ENCODE data around the gene CCNA1. TPM values are rescaled to one million over a fixed set of nuclear protein-coding genes. Genes with fewer than 3 reads are reported as not detected.

CCNA1 gene
- total RNA-seq, 1 donor = 0.81 TPM

DNA sequence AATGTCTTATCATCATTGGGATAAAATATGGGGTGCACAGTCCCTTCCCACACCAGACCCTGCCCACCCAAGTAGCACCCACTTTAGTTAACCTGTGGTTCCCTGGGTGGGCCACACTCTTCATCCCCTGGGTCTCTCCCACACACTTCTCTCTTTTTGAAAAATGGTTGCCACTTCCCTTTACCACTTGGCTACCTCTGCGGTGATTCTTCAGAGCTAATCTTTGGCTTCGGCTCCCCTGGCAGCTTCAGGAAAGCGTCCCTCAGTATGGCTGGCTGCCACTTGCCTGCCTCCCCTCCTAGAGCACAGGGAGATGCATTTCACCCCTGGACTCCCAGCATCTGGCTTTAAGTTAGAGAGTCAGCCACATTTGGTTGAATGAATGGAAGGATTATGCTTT, 18.2 kb downstream of the CCNA1 start:
- peak in 1 of 3 donors; percentile 45 for DNase-seq (ENCODE audit: low read depth in 2 of 3, low spot score in 2 of 3)

DNA sequence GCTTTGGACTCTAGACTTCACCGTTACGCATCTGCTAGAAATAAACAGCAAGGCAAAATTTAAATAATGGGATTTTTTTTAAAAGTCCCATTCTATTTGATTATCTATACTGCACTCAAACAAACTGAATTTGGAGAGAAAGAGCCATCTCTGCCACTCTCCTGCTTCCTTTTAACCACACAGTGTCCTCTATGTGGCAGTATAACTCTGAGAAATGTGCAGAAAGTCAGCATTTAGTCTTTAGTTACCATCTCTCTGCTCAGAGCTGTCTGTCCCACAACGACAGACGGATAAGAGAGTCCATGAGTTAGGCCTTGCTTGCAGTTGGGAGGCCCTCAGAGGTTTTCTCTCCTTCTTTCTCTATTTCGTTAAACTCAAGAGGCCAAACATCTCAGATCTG, 21.2 kb downstream of the CCNA1 start:
- DNase-seq (ENCODE audit: low read depth in 2 of 3, low spot score in 2 of 3) = peak in 2 of 3 donors; percentile 9 to 49

DNA sequence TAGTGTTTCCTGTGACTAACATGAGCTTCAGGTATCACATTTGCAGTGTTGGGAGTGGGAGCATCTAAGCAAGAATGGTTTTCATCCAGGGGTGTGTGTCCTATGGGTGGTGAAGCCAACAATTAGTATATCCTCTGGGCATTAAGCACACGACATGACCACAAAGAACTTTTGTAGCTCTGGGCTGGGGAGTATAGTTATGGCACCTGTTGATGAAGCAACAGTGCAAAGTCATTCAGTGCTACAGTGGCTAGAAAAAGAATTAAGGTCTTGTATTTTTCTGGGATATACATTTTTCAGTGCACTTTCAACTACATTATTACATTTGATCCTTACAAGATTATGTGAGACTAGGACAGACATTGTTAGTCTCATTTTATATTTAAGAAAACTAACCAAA, 21.8 kb downstream of the CCNA1 start:
- no peak for DNase-seq (ENCODE audit: low read depth in 2 of 3, low spot score in 2 of 3)

DNA sequence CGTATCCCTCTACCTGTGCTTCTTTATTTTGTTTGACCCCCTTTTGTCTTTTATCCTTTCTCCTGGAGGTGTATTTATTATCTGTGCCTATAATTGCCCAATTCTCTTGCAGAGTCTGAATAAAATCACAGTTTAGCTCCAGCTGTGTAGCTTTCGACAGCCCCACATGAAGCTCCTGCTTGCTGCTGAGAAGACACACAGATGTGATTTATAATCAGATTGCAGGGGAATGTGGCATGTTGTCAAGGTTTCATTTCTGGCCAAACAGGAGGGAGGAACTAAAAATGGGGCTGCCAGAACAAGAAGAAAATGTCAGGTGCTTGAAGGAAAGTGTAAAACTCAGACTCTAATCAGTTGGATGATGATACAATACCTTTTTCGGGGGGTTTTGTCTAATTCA, 22.7 kb downstream of the CCNA1 start:
- peak in 1 of 3 donors; percentile 48 for DNase-seq (ENCODE audit: low read depth in 2 of 3, low spot score in 2 of 3)

DNA sequence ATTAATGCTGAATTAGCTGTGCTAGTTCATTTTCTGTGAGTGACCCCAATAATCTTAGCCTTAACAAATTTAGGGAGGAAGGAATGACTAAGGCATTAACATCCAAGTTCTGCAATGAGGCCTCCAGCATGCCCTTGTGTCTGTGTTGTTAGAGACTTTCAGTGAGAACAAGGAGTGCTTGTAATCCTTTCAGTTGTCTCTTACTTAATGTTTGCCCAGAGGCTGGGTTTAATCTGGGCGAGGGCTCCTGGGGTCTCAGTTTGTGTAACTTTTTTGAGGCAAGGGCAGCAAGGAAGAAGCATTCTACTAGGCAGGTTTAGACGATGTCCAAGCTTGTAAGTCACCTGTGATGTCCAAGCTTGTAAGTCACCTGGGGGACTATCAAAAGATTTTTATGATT, 24.3 kb downstream of the CCNA1 start:
- DNase-seq (ENCODE audit: low read depth in 2 of 3, low spot score in 2 of 3) = no peak

DNA sequence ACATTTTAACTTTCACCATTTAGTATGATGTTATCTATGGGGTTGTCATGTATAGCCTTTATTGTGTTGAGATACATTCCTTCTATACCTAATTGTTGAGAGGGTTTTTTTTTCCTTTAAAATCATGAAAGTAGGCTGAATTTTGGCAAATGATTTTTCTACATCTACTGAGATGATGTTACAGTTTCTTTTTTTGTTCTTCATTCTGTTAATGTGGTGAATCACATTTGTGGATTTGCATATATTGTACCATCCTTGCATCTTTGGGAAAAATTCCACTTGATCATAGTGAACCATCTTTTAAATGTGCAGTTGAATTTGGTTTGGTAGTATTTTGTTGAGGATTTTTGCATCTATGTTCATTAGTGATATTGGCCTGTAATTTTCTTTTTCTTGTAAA, 29.2 kb downstream of the CCNA1 start:
- no peak for DNase-seq (ENCODE audit: low read depth in 2 of 3, low spot score in 2 of 3)

DNA sequence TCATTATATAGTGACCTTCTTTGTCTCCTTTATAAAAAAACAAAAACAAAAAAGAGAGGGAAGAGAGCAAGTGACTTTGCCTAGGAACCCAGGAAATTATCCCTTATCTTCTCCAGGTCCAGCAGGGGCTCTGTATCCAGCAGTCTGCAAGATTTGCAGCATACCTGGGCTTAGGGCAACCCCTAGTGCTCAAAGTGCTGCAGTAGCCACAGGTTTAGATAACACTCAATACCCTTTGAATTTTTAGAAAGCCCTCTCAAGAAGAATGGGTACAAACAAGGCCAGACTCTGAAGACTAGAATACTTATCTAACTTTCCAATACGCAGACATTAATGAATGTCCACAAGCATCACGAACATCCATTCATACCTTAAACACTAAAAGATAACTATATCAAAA, 43.2 kb downstream of the CCNA1 start:
- DNase-seq (ENCODE audit: low read depth in 2 of 3, low spot score in 2 of 3) = no peak

DNA sequence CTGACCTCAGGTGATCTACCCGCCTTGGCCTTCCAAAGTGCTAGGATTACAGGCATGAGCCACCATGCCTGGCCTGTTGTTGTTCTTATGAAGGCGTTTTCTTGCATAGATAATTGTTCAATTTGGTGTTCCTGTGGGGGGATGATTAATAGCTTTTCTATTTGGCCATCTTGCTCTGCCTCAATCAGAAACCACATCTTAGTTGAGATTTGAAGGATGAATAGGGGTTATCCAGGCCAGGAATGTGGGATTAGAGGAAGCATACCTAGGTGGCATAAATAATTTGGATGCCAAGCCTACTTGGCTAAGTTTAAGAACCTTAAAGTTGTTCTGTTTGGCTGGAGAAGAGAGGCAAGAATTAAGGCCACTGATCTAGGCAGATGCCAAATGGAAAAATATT, 44.4 kb downstream of the CCNA1 start:
- DNase-seq (ENCODE audit: low read depth in 2 of 3, low spot score in 2 of 3) = no peak

DNA sequence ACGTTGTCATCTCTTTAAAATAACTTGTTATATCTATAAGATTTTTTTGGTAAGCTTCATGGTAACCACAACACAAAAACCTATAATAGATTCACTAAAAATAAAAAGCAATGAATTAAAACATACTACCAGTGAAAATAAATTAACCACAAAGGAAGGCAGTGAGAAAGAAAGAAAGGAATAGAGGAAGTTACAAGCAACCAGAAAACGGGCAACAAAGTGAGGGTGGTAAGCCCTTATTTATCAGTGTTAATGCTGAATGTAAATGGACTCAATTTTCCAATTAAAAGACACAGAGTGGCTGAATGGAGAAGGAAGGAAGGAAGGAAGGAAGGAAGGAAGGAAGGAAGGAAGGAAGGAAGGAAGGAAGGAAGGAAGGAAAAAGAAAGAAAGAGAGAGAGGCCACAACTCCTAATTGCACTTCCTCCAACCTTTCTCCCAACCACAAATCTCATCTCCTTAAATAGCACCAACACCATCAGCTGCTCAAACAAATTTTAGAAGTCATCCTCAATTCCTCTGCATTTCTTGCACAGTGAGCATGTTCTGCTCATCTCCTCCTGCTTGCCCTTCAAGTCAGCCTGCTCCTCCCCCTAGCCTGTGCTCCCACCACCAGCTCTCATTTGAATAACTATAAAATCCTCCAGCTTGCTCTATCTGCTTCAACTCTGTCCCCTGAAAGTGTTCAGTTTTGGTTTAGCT, 48.6 kb downstream of the CCNA1 start:
- DNase-seq (ENCODE audit: low read depth in 2 of 3, low spot score in 2 of 3) = peak in 2 of 3 donors; percentile 3 to 39

DNA sequence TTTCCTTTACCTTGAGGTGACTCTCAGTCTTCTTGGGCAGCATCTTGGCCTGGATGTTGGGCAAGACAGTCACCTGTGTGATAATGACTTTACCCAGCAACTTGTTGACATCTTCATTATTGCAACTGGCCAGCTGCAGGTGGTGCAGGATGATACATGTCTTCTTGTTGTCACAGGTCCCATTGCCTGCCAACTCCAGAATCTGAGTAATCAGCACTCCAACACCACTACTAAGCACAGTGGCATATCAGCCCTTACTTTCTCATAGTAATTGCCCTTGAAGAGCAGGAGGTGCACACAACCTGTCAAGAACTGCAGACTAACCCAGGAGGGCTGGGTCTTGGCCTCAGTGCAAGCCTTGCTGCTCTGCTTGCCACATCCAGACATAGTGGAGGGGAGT, 57.8 kb downstream of the CCNA1 start:
- DNase-seq (ENCODE audit: low read depth in 2 of 3, low spot score in 2 of 3) = no peak

Other genes with a start within 250 kb of the CCNA1 start
- 0.54 TPM for gene SOHLH2, start 217.9 kb upstream of the CCNA1 start, total RNA-seq
- 1.3 TPM for gene CCDC169, start 134.7 kb upstream of the CCNA1 start, total RNA-seq
- gene SPART, start 86.1 kb upstream of the CCNA1 start, total RNA-seq = 41.5 TPM
- not detected for gene SERTM1, start 241.5 kb downstream of the CCNA1 start, total RNA-seq

Measured in hematopoietic multipotent progenitor cell (in vitro differentiated cells).